Middle frontal gyrus (tissue), 1 donor: ENCODE measurements around the gene FLNA.

Experiments
- DNase-seq: peaks from one replicate; pipeline ENCODE4 v3.0.0-alpha.2; 2015; ENCODE audit warnings: low spot score; ENCODE audit errors: extremely low spot score

FLNA gene

DNA sequence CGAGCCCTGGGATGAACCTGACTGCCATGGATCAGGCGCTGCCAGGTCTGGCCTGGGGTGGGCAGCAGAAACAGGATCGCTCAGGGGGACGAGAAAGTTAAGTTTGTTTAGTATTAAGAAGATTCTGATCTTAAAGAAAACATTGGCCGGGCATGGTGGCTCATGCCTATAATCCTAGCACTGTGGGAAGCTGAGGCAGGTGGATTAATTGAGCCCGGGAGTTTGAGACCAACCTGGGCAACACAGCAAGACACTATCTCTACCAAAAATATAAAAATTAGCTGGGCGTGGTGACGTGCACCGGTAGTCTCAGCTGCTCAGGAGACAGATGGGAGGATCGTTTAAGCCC is 696 bp upstream of the FLNA start:
- no peak for DNase-seq

DNA sequence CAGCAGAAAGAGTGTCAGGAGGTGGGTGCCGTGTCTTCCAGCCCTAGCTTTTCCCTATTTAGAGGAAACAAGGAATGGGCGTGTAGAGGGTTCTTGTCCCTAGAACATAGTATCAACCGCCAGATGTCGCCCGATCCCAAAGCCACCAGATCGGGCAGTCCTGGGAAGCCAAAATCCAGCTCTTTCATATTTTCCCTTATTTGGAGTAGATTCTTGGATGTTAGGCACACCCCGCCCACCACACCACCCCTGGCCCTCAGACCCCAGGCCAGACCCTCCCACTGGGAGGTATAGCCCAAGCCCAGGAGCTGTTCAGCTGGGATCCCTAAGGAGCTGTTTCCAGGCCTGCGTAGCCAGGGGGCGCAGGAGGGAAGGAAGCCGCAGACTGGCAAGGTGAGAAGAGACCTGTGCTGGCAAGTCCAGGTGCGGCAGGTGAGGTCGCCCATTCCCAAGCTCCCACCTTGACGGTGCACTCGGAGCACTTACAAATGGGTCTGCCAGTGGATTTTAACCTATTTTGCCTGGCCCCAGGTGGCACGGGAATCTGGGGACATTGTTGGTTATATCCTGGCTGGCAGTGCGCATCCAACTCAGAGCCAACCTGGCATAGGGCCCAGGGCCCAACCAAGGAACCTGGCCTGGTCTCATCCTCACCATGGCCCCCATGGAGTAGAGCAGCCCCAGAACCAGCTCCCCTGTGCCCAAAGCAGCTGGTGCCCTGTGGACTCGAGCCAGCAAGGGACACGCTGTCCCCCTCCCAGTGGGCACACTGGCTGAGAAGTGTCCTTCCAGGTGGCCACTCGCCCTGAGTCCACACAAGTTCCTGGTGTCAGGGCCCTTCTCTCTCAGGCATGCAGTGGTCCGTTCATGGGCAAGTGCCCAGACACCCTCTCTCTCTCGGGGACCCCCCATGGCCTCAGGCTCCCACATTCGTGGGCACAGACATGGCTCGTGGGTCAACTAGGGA is 811 bp downstream of the FLNA start:
- DNase-seq, result no peak

GRCh38 chrX:154372612-154373022 is 1.8 kb downstream of the FLNA start:
- DNase-seq, result no peak

- no peak for DNase-seq
These were observed 2.6 kb downstream of the FLNA start for GRCh38 chrX:154371789-154372300.

DNA sequence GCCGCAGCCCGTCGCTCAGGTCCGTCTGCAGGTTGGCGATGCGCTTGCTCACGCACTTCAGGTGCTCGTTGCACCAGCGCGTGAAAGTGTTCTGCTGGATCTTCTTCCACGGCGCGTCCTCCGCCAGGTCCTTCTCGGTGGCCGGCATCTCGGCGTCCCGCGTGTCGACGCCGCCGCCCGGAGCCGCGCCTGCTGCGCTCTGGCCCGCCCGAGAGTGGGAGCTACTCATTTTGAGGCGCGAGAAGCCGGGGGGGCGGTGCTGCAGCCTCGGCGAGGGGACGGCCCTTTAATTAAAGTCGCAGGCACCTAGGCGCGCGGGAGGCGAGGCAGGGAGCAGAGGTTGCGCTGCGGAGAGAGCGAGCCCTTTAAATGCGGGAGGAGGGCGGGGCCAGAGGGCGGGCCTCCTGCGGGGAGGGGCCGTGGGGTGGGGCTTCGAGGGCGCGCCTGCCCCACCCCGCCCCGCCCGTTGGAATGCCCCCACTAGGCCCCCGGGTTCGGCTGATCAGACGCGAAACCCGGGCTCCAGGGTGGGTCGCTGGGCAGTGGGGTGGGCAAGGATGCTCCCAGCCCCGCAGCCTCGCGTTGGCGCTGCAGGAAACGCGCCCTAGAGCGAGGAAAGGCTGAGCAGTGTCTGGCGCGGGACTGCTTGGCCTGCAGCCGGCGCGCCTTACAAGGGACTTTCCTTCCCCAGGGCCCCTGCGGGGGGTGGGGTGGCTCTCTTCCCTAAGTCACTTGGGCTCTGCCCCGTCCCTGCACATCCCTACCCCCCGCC is 3.2 kb downstream of the FLNA start:
- peak; percentile 69 for DNase-seq

GRCh38 chrX:154370300-154371016 is 4.0 kb downstream of the FLNA start:
- DNase-seq, result no peak

- peak; percentile 18 for DNase-seq
These were observed 4.8 kb downstream of the FLNA start for GRCh38 chrX:154369449-154370299.

DNA sequence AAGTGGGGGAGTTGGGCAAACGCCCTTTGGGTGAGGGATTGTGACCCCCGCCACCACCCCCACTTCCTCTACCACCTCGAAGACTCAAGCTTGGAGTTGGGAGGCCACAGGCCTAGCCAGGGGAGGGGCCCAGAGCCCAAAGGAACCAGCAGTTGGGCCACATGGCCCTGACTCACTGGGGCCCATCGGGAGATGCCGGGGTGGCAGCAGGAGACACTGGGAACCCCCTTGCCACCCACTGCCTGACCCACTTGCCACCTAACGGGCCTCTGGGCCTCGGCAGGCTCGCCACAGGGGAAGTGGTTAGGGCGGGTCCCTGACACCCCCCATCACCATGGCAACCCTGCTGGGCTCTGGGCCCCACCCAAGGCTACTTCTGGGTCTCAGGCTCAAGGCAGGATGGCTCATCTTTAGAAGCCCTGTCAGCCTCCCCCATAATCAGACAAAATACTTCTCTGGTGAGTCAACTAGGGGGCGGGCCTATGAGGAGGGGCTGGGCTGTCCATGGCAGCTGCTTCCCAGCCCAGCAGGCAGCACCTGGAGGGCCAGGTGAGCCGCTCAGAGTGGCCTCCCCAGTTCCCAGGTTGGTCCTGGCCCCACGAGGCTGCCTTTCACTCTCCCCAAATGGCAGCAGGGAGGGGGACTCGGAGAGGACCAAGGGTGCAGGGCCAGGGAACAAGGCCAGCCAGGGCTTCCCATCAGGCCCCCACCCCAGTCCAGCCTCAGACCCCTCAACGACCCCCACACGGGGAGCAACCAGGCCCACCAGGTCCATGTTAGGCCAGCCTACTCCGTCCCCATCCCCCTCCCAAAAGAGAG is 5.6 kb downstream of the FLNA start:
- DNase-seq, result no peak

DNA sequence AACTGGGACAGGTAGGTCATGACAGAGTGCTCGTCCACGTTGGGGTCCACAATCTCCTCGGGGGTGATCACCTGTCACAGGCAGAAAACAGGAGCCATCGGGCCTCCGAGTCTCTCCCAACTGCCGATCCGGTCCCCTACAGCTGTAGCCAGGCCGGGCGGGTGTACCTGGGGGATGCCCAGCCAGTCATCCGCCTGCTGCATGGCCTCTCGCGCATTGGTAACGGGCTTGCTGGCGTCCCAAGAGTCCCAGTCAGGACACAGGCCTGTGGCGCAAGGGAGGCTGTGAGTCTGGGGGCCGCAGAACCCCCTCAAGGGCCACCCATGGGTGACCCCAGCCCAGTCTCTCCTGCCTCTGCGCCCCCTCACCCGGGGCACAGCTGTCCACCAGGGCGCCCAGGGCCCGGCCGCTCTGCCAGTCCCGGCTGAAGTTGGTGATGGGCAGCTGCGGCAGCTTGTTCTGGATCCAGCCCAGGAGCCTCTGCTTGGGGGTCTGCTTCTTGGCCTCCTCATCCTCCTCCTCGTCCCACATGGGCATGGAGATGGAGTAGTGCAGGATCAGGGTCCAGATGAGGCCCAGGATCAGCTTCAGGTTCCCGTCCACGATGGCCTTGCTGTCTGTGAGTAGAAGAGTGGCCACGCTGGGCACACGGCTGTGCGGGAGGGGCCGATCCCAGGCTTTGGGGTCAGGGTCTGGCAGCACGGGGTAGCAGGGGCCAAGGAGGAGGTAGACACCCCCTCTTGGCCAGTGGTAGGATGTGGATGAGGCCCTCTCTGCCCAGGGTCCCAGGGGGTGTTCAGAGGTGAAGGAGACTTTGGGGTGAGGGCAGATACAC is 6.7 kb downstream of the FLNA start:
- no peak for DNase-seq

DNA sequence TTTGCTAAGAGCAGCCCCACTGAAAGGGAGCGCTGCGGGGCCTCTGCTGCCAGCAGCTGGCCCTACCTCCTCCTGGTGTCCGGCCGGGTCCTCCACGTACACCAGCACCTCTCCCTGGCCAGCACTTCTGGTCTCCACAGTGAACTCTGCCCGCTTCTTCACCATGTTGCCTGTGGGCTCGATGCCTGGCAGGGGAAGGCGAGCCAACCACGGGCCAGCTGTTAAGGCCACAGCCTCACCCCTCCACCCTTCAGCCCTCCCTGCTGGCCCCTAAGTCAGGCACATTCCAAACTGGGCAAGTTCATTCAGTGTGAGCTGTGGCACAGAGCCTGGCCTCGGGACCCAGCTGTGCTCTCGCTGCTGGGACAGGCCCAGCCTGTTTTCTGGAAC is 7.8 kb downstream of the FLNA start:
- DNase-seq, result no peak

GRCh38 chrX:154365997-154366665 is 8.3 kb downstream of the FLNA start:
- DNase-seq, result no peak

GRCh38 chrX:154365052-154365600 is 9.3 kb downstream of the FLNA start:
- DNase-seq, result no peak

DNA sequence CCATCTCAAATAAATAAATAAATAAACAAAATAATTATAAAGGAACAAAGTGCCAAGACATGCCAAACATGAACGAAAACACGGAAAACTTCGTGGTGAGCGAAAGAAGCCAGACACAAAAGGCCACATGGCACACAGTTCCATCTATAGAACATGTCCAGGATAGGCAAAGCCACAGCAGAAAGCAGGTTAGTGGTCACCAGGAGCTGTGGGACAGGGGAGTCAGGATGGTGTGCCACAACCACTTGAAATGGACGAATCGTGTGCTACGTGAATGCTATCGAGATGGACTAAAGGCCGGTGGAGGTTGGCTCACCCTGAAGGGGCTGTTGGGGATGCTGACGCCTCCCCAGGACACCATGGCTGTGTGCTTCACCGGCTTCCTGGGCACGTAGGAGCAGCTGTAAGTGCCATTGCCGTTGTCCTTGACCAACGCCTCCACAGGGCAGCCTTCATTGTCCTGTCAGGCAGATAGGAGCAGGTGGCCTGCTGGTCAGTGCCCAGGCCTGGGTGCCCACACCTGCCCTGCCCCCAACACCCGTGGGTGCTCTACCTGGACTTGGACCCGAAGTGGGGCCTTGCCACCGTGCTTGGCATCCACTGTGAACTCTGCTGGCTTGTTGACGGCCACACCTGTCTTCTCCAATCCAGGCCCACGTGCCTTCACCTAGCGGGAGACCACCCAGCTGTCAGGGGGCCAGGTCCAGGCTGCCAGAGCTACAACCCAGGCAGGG is 10.6 kb downstream of the FLNA start:
- no peak for DNase-seq

DNA sequence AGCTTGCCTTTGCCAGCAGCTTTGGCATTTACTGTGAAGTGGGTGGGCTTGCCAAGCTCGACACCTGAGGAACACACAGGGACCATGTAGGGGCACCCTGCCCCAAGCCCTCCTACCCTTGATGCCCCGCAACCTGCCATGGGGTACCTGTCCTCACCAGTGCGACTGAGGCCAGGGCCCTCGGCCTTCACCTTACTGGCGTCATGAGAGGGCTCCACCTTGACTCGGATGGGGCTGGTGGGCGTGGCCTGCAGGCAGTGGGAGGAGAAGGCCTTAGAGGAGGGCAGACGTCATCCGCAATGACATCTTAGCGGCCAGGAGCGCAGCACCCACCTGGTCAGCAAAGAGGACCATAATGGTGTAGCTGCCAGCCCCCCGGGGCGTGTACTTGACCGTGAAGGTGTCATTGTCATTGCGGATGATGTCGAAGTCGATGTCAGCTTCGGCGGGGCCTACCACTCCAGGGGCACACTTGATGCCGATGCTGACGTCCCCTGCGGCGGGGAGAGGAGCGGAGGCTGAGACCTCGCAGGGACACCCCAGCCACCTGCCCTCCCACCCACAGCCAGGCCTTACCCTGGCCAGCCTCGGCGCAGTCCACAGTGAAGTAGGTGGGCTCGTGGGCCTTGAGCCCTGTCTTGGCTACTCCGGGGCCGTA is 12.2 kb downstream of the FLNA start:
- DNase-seq, result no peak

GRCh38 chrX:154360155-154360713 is 14.2 kb downstream of the FLNA start:
- DNase-seq, result no peak

GRCh38 chrX:154359362-154360154 is 14.9 kb downstream of the FLNA start:
- no peak for DNase-seq
